NOMO-1 (cell line): Measurements from ENCODE around the gene KRTAP5-4.

Source experiments
- DNase-seq, 2 experiments: peaks; one replicate each; lab custom pipeline; 2025; ENCODE audit not compliant: unreplicated experiment in 2 of 2; lab: John Stamatoyannopoulos, UW

KRTAP5-4 gene

GRCh38 chr11:1574238-1574932 lies 47.6 kb downstream of the KRTAP5-4 start:
- peak; percentile 29 to 40 for DNase-seq

GRCh38 chr11:1573903-1574237 lies 48.1 kb downstream of the KRTAP5-4 start:
- no peak for DNase-seq

- no peak for DNase-seq
Measured at GRCh38 chr11:1573077-1573902, 48.6 kb downstream of the KRTAP5-4 start.

GRCh38 chr11:1572197-1573076 lies 49.5 kb downstream of the KRTAP5-4 start, which contains the start of gene DUSP8:
DUSP8 (minus strand) TSS chr11:1572271; CDS start chr11:1565826, 6,445 bp downstream.
- peak; percentile 50 to 64 for DNase-seq

DNA sequence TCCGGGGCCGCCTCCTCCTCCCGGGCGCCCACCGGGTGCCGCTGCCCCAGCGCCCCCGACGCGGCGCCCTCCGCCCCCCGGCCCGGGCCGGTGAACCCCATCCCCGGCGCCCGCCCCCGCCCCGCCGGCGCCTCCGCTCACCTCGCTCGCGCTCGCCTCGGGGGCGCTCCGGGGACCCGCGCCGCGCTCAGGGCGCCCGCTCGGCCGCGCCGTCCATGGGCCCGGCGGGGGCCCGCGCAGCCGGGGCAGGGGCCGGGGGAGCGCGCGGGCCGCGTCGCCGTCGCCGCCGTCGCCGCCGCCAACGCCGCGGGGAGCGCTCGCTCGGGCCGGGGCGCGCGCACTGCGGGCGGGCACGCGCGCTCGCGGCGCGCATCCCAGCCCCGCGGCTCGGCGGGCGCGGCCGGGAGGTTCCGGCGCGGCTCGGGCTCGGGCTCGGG lies 50.2 kb downstream of the KRTAP5-4 start:
- no peak for DNase-seq
